MG63 (cell line): ENCODE results near the gene NOL3. TPM values are rescaled to one million over a fixed set of nuclear protein-coding genes. Genes with fewer than 3 reads are reported as not detected.

Experiments
- DNase-seq: peaks from one replicate; pipeline ENCODE4 v3.0.0-alpha.2; 2020
- H3K27me3 ChIP-seq: fragments of 250-450 bp; sonication (Bioruptor Pico); 2 replicates; pipeline ENCODE4 v1.5.1; 2020; ENCODE audit warnings: mild to moderate bottlenecking, moderate library complexity
- H3K36me3 ChIP-seq: fragments of 250-450 bp; sonication (Bioruptor Pico); 2 replicates; pipeline ENCODE4 v1.5.1; 2020; ENCODE audit warnings: mild to moderate bottlenecking, moderate library complexity
- H3K4me3 ChIP-seq: fragments of 250-450 bp; sonication (Bioruptor Pico); 2 replicates; pipeline ENCODE4 v1.5.1; 2020; ENCODE audit warnings: mild to moderate bottlenecking, moderate library complexity
- H3K9me3 ChIP-seq: fragments of 250-450 bp; sonication (Bioruptor Pico); 2 replicates; pipeline ENCODE4 v1.5.1; 2020; ENCODE audit warnings: mild to moderate bottlenecking, moderate library complexity
- total RNA-seq: library from RNA; depleted of rRNA; stranded (reverse); fragments of >200 nt; shearing (Covaris generic); gene quantifications from 2 replicates; pipeline ENCODE4 v1.2.3, GENCODE V29; 2014; ENCODE audit warnings: low replicate concordance

Gene NOL3
- total RNA-seq, 1 experiment from 2014 or later, result 16.5 TPM

DNA sequence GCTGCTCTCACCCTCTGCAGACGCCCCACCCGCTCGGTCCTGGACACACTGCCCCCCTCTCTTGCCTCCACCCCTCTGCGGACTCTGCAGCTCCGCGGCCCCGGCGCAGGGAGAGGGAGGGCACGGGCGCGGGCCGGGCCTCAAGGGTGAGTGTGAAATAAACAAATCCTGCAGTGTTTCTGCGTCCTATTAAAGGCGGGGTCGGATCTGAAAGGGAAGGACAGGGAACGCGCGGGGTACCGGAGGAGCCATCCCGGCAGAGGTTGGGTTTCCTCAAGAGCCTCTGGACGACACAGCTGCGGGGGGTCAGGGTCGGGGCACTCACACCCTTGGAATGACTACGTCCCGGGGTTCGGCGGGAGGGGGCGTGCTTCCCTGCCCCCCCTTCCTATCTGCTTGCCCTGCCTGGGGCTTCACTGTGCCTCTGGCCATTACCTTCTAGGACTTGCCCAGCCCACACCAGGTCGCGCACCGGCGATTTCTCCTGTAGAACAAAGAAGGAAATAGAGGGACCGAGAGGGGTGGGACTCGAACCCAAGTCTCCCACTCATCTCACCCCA lies 6.3 kb upstream of the NOL3 start:
- Histone ChIP-seq H3K4me3 (no peak overlapping the region), H3K27me3 (no peaks in the 10 kb centered on the region)
- no peak for DNase-seq

GRCh38 chr16:67164599-67165061 lies 5.7 kb upstream of the NOL3 start, which contains the start of gene HSF4:
Gene HSF4, plus strand, starts transcription at chr16:67164745. Its CDS starts 67 bp downstream, at chr16:67164812.
- no peak for DNase-seq
- Histone ChIP-seq H3K36me3 (no peaks in the 10 kb centered on the region), H3K4me3 (no peak within 1 kb of the TSS), H3K27me3 (no peaks in the 10 kb centered on the region), H3K9me3 (no peaks in the 10 kb centered on the region)

More for the DNA sequence above, 6.3 kb upstream of the NOL3 start:
- no peaks in the 10 kb centered on the region for H3K36me3 ChIP-seq
- no peaks in the 10 kb centered on the region for H3K9me3 ChIP-seq

DNA sequence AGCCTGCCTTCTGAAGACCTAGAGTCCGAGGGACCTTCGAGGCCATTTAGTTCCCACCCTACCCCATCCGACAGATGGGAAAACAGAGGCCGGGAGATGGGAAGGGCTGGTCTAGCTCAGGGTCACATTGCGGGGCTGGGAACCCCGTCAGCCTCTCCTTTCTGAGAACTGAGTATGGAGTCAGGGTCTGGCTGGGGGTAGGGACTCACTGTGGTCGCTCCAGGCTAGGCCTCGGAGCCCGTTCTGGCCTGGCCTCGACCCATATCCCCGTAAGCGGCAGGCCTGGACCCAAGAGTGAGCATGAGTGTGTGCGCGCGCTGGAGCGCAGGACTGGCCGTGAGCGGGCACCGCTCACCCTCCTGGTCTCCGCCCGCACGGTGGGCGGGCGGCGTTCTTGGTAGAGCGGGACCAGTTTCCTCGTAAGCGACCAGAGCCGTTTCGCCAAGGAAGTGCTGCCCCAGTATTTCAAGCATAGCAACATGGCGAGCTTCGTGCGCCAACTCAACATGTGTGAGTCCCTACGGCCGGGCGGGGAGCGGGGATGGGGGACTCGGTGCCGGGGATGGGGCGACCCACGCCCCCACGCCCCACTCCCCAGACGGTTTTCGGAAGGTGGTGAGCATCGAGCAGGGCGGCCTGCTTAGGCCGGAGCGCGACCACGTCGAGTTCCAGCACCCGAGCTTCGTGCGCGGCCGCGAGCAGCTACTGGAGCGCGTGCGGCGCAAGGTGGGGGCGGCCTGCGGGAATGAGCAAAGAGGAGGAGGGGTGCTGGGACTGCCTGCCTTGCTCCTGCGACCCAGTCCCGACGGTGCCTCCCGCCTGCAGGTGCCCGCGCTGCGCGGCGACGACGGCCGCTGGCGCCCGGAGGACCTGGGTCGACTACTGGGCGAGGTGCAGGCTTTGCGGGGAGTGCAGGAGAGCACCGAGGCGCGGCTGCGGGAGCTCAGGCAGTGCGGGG lies 4.9 kb upstream of the NOL3 start:
- Histone ChIP-seq H3K36me3 (no peaks in the 10 kb centered on the region), H3K27me3 (no peaks in the 10 kb centered on the region), H3K9me3 (no peaks in the 10 kb centered on the region), H3K4me3 (no peak overlapping the region)
- DNase-seq, result no peak

- Histone ChIP-seq H3K27me3 (no peaks in the 10 kb centered on the region), H3K4me3 (no peak overlapping the region), H3K9me3 (no peaks in the 10 kb centered on the region), H3K36me3 (no peaks in the 10 kb centered on the region)
- DNase-seq, result no peak
These were observed 4.2 kb upstream of the NOL3 start for GRCh38 chr16:67166110-67166547.

- no peak for DNase-seq
- no peaks in the 10 kb centered on the region for H3K27me3 ChIP-seq
- H3K4me3 ChIP-seq, result no peak overlapping the region
- H3K36me3 ChIP-seq, result no peaks in the 10 kb centered on the region
- H3K9me3 ChIP-seq, result no peaks in the 10 kb centered on the region
These were observed 3.7 kb upstream of the NOL3 start for GRCh38 chr16:67166598-67167168.

- DNase-seq, result no peak
- Histone ChIP-seq H3K4me3 (no peak overlapping the region), H3K27me3 (no peaks in the 10 kb centered on the region), H3K36me3 (no peaks in the 10 kb centered on the region), H3K9me3 (no peaks in the 10 kb centered on the region)
These were observed 2.8 kb upstream of the NOL3 start for GRCh38 chr16:67167588-67167987.

DNA sequence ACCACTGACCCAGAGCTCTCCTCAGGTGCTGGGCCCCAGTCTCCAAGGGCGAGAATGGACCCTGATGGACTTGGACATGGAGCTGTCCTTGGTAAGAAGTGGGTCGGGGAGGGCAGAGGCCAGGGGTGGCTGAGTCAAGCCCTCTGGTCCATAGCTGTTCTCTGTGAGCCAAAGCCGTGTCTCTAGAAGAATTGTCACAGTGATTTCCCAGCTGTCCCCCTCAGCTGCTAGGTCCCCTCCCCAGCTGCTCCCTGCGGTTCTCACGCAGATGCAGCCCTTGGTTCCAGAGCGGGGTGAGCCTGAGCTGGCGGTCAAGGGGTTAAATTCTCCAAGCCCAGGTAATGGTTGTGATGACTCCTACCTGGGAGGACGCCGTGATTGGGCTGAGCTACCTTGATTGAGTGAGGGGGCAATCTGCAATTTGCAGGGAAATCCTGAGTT lies 1.3 kb upstream of the NOL3 start:
- no peak overlapping the region for H3K4me3 ChIP-seq
- no peaks in the 10 kb centered on the region for H3K9me3 ChIP-seq
- H3K27me3 ChIP-seq, result no peaks in the 10 kb centered on the region
- DNase-seq, result no peak
- no peaks in the 10 kb centered on the region for H3K36me3 ChIP-seq

- no peaks in the 10 kb centered on the region for H3K9me3 ChIP-seq
- no peaks in the 10 kb centered on the region for H3K27me3 ChIP-seq
- no peaks in the 10 kb centered on the region for H3K36me3 ChIP-seq
- peak overlapping the region; percentile 44 for H3K4me3 ChIP-seq
- DNase-seq, result no peak
These were observed 633 bp upstream of the NOL3 start for GRCh38 chr16:67169642-67170167.

- DNase-seq, result no peak
- no peaks in the 10 kb centered on the region for H3K36me3 ChIP-seq
- H3K9me3 ChIP-seq, result no peaks in the 10 kb centered on the region
- no peaks in the 10 kb centered on the region for H3K27me3 ChIP-seq
- H3K4me3 ChIP-seq, result peak overlapping the region; percentile 44
These were observed 761 bp downstream of the NOL3 start for GRCh38 chr16:67170949-67171649.

GRCh38 chr16:67173323-67173722 lies 3.0 kb downstream of the NOL3 start:
- peak overlapping the region; percentile 41 for H3K4me3 ChIP-seq
- no peaks in the 10 kb centered on the region for H3K36me3 ChIP-seq
- DNase-seq, result no peak
- no peaks in the 10 kb centered on the region for H3K9me3 ChIP-seq
- H3K27me3 ChIP-seq, result no peaks in the 10 kb centered on the region

GRCh38 chr16:67173808-67174705 lies 3.7 kb downstream of the NOL3 start:
- no peaks in the 10 kb centered on the region for H3K36me3 ChIP-seq
- DNase-seq, result peak; percentile 88
- H3K27me3 ChIP-seq, result no peaks in the 10 kb centered on the region
- H3K9me3 ChIP-seq, result no peaks in the 10 kb centered on the region
- H3K4me3 ChIP-seq, result peak overlapping the region; percentile 41

- H3K36me3 ChIP-seq, result no peaks in the 10 kb centered on the region
- H3K9me3 ChIP-seq, result no peaks in the 10 kb centered on the region
- H3K27me3 ChIP-seq, result no peaks in the 10 kb centered on the region
- peak overlapping the region; percentile 41 for H3K4me3 ChIP-seq
- no peak for DNase-seq
These were observed 4.4 kb downstream of the NOL3 start for GRCh38 chr16:67174706-67175231.

DNA sequence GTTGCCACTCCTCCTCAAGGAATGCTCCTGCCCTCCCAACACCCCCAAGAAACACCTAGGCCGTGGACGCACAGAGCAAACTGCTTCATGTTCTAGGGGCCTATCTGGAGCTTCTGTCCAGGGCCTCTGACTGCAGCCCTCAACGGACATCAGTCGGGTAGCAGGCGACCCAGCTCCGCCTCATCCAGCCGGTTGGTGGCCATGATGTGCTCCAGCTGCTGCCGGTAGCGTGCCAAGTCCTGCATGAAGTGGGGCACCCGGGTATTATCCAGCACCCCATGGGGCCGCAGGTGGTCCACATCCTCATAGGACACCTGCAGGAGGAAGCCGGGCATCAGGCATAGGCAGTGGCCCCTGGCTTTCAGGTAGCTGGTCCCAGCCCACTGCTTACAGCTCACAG lies 6.3 kb downstream of the NOL3 start:
- no peak for DNase-seq
- Histone ChIP-seq H3K36me3 (no peaks in the 10 kb centered on the region), H3K9me3 (no peaks in the 10 kb centered on the region), H3K27me3 (no peaks in the 10 kb centered on the region), H3K4me3 (no peak overlapping the region)

DNA sequence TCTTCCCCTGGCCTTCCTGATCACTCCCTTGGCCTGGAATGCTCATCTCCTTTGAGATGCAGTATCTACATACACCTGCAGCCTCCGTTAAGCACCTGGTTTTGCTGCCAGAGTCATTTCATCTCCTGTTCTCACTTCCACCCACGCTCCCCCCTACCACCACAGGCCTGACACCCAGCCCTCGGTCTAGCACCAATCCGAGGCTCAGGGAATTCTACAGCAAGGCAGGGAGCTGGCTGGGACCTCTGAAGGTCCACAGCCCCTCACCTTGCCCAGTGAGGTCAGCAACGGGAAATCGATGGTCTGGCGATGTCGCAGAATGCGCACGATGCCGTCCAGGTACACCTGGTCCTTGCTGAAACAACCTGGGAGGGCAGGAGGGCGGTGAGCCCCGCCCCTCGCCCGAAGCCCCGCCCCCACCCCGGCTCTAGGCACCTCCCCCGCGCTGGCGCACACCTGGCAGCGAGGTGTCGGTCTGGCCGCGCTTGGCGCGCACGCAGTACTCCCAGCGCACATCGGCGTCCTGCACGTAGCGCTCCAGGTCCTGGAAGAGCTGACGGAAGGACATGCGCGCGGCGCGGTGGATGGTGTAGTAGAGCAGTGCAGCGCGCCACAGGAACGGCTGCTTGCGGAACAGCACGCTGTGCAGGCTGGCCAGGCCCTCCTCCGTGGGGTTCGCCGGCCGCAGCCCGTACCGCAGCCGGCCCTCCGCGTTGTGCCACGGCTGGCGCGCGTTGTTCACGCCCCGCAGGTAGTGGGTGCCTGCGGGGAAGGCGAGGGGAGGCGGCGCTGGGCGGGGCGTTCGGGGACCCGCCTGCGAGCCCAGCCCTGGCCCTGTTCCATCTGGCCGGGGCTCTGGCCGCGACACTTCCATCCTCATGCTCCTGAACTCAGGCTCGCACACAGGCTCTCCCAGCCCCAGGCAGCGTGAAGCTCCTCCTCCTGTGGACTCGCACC lies 7.7 kb downstream of the NOL3 start:
- Histone ChIP-seq H3K4me3 (no peak overlapping the region), H3K27me3 (no peaks in the 10 kb centered on the region), H3K9me3 (no peaks in the 10 kb centered on the region), H3K36me3 (no peaks in the 10 kb centered on the region)
- no peak for DNase-seq
